ENCODE measurements around the gene CA5B. TPM values are rescaled to one million over a fixed set of nuclear protein-coding genes. Genes with fewer than 3 reads are reported as not detected.
"Not testable (repeated sequence)": the region's sequence is repeated elsewhere in the genome, so short reads cannot be mapped to it uniquely, and the experiment has no call there.

CA5B gene
- total RNA-seq, 1 donor from 2014 or later: 35.9 TPM

DNA sequence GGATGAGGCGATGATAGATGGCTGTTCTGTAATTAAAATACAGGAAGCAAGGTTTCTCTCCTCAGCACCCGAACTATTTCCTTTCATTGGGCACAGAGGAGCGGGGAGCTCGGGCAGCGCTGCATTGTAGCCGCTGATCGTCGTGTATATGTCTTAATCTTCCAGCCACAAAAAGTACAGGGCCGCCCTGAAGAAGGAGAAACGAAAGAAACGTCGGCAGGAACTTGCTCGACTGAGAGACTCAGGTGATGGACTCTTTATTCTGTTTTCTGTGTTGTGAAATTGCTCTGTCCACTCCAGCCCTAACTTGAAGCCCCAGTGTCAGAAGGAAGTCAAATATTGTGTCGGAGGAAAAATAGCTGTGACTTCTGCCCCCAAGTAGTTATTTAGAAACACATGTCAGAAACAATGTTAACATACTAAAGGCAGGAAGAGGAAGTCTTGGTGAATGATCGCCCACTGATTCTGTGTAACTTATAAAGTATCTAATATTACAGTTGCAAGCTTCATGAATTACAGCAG is 52.8 kb downstream of the CA5B start:
- DNase-seq (ENCODE audit: low spot score) (no peak), ATAC-seq (peak; percentile 31)
- intact Hi-C loops (cut with DNase I): no loop called here

GRCh38 chrX:15797707-15798106 is 59.6 kb downstream of the CA5B start:
- DNase-seq (ENCODE audit: low spot score): no peak
- ATAC-seq: no peak
- intact Hi-C loops (cut with DNase I): no loop called here

GRCh38 chrX:15804563-15804962 is 66.5 kb downstream of the CA5B start:
- DNase-seq (ENCODE audit: low spot score) (no peak), ATAC-seq (peak; percentile 62)
- intact Hi-C loops (cut with DNase I): no loop called here

DNA sequence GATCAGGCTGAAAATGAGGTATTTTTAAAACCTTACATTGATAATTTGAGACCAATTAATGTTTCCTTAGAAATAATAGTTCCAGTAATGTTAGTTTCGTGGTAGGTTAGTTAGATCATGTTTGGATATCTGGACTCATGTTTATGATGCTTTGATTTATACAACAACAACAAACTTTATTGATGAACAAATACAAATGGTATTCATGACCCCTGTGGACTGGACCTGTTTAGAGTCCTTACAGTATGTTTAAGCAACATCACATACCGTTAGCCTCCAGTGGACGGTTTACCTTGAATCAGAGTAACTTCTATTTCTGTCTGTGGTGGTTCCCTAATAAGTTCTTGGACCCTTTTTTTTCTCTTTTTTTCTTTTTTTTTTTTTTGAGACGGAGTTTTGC is 70.2 kb downstream of the CA5B start:
- intact Hi-C loops (cut with DNase I): no loop called here
- no peak for DNase-seq (ENCODE audit: low spot score)
- ATAC-seq: no peak

DNA sequence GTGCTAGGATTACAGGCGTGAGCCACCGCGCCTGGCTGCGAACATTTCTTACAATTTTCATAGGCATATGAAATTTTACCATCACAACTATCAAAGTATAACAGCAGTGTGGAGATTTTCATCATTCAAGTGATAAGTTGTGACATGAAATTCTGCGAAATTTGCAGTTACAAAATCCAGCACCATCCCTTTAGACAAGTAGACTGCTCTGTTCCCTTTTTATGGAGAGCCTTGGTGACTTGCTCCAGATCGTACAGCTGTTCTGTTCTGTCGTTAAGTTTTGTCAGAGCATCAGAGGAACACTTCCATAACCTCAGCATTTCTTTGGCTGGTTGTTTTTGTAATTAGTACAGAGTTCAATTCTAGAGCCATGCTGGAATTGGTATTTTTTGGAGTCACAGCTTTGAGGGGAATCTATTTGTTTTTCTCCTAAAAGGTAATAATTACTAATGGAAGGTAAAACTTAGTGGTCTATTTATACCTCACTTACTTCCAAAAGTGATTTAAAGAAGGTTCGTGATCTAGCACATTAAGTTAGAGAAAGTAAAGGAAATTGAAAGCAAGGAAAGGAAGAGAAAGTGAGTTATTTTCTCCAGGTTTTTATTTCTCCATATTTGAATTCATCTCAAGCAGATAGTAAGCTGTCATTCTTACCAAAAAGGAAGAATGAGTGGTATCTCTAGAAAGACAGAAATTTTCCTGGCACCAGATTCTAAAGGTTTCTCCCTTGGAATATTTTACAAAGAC is 74.3 kb downstream of the CA5B start:
- no peak for DNase-seq (ENCODE audit: low spot score)
- no peak for ATAC-seq
- intact Hi-C loops (cut with DNase I): no loop called here

GRCh38 chrX:15813416-15813815 is 75.3 kb downstream of the CA5B start:
- no peak for DNase-seq (ENCODE audit: low spot score)
- ATAC-seq: no peak
- intact Hi-C loops (cut with DNase I): no loop called here

DNA sequence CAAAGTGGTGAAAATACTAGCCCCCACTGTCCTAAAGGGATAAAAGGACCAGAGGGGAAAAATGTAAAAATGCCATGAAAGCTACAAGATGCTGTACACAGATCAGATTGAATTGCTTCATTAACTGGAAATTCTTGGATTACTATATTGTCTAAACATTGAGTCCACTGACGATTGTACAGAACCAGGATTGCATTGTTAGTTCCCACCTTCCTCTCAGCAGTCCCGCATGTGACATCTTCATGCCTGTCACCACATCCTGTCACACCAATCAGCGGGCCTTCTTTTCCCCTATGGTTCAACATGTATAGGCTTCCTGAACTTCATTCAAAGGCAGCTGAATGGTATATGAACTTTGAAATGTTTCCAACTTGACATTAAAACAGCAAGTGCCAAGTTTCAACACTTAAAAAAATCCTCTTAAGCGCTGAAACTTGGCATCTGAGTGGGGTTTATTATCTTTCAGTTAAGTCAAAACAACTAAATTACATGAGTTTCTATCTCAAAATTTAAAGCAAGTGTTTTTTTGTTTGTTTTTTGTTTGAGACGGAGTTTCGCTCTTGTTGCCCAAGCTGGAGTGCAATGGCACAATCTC is 76.8 kb downstream of the CA5B start:
- DNase-seq (ENCODE audit: low spot score) (no peak), ATAC-seq (no peak)
- intact Hi-C loops (cut with DNase I): no loop called here

DNA sequence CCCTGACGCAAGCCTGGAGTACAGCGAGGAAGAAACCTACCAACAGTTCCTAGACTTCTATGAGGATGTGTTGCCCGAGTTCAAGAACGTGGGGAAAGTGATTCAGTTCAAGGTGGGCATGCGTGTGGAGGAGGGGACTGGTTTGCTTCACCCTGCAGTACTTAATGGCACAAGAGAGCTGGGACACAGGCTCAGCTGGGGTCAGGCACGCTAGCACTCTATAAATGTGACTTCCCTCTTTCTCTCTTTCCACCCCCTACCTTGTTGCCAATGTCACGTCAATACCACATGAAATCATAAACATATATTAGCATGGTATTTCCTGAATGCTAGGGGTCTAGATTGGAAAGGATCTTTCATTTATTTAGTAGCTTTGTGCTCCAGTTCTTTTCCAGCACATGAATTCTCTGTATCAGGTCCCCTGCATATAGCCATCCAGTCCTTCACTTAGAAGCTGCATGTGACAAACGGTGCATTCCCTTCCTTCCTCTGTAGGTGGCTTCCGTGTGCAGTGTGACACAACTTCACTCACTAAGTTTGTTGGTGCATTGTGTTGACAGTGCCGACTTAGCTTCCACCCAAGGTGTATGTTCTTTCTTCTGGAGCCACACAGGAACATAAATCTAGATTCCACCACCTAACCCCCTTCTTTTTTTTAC is 77.8 kb downstream of the CA5B start:
- intact Hi-C loops (cut with DNase I): no loop called here
- no peak for DNase-seq (ENCODE audit: low spot score)
- ATAC-seq: peak; percentile 58

- ATAC-seq (no peak), DNase-seq (ENCODE audit: low spot score) (no peak)
- intact Hi-C loops (cut with DNase I): no loop called here
These were observed 78.4 kb downstream of the CA5B start for GRCh38 chrX:15816438-15816809.

DNA sequence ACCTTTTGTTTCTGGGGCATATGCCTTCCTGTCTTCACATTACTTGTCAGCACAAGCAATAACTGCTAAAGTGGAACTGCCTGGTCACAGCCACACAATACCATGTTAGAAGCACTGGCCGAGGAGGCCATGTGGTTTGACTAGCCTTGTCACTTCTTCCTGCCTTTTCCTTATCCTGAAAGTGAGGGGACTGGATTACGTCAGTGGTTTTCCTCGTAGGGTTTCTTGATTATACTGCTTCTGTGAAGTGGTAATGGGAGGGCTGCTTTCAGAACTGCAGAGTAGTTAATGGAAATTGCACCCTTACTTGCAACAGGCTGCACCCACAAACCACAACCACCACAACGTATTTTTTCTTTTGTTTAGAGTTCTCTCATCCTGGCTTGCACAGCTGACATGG is 78.8 kb downstream of the CA5B start:
- ATAC-seq: no peak
- DNase-seq (ENCODE audit: low spot score): no peak
- intact Hi-C loops (cut with DNase I): no loop called here

GRCh38 chrX:15820106-15821073 is 82.3 kb downstream of the CA5B start:
- ATAC-seq (no peak), DNase-seq (ENCODE audit: low spot score) (no peak)
- intact Hi-C loops (cut with DNase I): no loop called here

DNA sequence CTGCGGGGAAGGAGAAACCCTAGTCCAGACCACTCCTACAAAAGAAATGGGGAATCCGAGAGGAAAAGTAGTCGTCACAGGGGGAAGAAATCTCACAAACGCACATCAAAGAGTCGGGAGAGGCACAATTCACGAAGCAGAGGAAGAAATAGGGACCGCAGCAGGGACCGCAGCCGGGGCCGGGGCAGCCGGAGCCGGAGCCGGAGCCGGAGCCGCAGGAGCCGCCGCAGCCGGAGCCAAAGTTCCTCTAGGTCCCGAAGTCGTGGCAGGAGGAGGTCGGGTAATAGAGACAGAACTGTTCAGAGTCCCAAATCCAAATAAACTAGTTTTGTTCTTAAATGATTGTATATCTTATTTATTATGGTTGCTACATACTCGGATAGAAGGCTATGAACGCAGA is 84.9 kb downstream of the CA5B start:
- DNase-seq (ENCODE audit: low spot score): no peak
- intact Hi-C loops (cut with DNase I): no loop called here
- ATAC-seq: no peak

GRCh38 chrX:15825936-15826335 is 87.9 kb downstream of the CA5B start:
- intact Hi-C loops (cut with DNase I): no loop called here
- no peak for DNase-seq (ENCODE audit: low spot score)
- ATAC-seq: no peak

DNA sequence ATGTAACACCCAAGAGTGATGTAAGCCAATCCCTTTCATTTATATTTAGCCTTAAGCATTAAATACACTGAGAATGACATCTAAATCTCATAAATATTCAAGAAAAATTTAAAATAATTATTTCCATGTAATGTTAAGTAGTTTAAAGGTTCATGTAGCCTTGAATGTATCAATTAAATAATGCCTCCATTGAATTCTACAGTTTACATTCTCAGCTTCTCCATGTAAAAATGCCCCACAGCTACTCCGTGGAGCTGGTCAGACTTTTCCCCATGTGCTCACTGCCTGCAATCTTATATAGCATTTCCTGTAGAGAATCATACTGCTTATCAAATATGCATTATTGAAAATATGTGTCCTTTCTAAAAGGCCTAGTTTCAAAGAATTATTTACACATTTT is 91.1 kb downstream of the CA5B start:
- no peak for DNase-seq (ENCODE audit: low spot score)
- intact Hi-C loops (cut with DNase I): no loop called here
- no peak for ATAC-seq

DNA sequence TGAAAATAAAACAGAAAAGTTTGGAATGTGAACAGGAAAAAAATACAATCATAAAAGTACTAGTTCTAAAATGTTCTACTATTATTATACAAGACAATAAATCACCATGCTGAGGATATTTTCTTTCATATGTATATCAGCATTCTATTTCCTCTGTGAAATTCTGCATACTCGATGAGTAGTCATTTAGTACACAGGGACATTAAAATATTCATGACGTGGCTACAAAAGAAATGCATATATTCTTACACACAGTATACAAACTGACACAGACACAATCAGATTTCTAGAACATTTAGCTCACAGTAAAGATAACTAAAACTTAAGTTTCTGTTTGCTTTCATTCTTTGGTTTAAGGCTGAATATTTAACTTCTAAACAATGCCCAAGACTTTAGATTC is 93.3 kb downstream of the CA5B start:
- intact Hi-C loops (cut with DNase I); ATAC-seq; DNase-seq (ENCODE audit: low spot score): not testable (repeated sequence)

DNA sequence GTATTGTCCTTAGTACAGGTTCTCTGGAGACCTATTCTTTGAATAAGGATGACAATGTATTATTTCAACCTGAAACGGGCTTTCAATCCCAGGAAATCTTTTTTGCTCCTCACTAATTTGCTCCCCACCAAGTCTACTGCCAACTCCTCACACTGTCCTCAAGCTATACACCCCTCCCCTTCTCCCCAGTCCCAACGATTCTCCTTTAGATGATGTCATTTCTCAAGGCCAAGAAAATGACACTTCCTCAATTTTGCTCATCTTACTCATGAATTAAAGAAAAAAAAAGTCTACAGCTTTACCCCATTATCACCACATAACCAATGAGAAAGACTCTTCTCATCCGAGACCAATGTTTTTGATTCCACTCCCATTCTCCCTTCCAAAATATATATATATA is 96.0 kb downstream of the CA5B start:
- DNase-seq (ENCODE audit: low spot score): no peak
- intact Hi-C loops (cut with DNase I): no loop called here
- ATAC-seq: no peak

GRCh38 chrX:15834827-15835595 is 96.9 kb downstream of the CA5B start:
- no peak for DNase-seq (ENCODE audit: low spot score)
- no peak for ATAC-seq
- intact Hi-C loops (cut with DNase I): no loop called here

All from sciatic nerve (tissue), 2 donors.